GM20000 (cell line): ENCODE data around the gene CEP41.
"Not testable (repeated sequence)": the region's sequence is repeated elsewhere in the genome, so short reads cannot be mapped to it uniquely, and the experiment has no call there.

Experiments used
- DNase-seq: peaks from one replicate; pipeline ENCODE4 v3.0.0; 2012; ENCODE audit warnings: low spot score
- CTCF ChIP-seq: IDR thresholded peaks from 2 replicates; pipeline ENCODE4 v1.5.1; 2012; ENCODE audit warnings: mild to moderate bottlenecking, control low read depth; ENCODE audit errors: extremely low read depth, missing control alignments

Gene CEP41

DNA sequence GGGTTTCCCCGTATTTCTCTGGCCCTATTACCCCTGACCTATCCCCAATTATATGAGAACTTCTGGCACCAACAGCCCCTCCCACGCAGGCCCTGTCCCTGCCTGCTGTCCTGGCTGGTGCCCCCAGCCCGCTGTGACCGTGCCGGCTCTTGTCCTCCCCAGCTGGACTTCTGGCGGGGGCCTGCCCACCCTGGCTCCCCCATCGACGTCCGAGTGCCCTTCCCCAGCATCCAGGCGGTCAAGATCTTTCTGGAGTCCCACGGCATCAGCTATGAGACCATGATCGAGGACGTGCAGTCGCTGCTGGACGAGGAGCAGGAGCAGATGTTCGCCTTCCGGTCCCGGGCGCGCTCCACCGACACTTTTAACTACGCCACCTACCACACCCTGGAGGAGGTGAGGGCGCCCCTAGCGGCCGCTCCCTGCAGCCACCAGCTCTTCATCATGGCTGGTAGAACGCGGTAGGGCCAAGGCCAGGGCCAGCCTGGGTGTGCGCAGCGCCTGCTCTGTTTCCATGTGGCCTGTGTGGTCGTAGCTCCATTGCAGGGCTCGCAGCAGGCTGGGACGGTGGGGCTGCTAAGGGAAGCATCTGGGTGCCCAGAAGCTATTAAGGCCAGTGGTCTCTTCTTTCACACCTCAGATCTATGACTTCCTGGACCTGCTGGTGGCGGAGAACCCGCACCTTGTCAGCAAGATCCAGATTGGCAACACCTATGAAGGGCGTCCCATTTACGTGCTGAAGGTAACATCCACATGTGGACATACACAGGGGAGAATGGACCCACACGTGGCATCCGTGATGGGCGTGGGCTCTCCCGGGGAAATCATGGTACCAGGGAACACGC, 59.1 kb downstream of the CEP41 start:
- TF ChIP-seq CTCF, result no peak

DNA sequence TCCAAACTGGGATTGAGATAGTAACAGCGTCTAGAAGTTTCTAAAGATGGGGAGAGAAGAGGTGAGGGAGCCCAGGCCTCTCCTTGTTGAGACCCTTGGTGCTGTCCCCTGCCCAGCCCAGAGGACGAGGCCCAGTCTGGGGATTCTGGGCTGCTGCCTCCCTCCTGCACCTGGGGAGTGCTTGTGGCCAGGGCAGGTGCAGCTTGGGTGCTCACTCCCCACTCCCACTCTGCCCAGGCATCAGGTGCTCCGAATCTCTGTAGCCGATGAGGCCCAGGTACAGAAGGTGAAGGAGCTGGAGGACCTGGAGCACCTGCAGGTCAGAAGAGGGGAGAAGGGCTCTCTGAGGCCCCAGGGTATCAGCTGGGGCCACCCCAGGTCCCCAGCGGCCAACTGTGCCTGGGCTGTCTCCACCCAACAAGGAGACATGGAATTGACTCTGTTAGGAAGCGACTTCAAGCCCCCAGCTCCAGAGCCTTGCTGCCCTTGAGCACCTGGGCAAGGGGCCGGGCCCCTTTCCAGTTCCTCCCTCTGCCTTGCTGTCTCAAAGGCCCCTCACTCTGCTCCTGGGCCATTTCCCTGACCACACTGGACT, 59.9 kb downstream of the CEP41 start:
- TF ChIP-seq CTCF, result no peak
- DNase-seq, result no peak

More for the DNA sequence above, 59.1 kb downstream of the CEP41 start:
- no peak for DNase-seq

DNA sequence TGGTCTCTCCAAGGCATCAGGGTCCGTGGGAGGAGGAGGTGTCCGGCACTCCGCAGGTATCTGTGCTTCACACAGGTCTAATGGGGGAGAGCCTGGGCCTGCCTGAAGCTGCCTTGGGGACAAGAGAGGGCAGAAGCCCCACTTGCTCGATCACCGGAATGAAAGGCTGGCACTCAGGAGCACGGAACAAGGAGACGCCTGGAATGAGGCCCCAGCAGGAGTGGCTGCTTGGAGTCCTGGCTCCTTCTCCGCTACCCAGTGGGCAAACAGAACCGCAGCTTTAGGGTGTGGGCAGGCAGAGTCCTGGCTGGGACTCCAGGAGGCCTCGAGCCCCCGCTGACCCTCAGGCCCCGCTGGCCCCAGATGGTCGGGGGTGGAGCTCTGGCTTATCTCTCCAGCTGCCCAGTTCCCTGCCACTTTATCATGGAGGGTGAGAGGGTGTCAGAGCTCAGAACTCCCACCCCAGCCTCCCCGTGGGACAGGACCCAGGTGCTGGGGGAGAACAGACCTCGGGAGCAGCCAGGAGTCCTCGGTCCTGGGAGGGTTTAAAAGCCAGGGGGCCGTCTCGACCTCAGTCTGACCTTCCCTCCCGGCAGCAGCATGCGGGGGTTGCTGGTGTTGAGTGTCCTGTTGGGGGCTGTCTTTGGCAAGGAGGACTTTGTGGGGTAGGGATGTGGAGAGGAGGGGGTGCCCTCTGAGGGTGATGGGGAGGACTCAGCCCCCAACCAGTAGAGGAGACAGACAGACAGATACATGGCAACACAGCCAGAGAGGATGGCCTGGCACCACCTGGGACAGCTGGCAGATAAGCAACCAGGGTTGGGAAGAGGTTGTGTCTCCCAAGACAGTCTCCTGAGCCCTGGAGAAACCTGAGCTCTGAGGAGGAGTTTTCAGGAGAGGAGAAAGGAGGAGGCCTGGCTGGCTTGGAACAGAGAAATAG, 60.6 kb downstream of the CEP41 start, which contains the start of gene CPA1:
Gene CPA1, plus strand, starts transcription at position 574 of the 940 bp plus-strand sequence. Its CDS starts 27 bp downstream, at position 601.
- DNase-seq, result no peak
- TF ChIP-seq CTCF, result no peak

DNA sequence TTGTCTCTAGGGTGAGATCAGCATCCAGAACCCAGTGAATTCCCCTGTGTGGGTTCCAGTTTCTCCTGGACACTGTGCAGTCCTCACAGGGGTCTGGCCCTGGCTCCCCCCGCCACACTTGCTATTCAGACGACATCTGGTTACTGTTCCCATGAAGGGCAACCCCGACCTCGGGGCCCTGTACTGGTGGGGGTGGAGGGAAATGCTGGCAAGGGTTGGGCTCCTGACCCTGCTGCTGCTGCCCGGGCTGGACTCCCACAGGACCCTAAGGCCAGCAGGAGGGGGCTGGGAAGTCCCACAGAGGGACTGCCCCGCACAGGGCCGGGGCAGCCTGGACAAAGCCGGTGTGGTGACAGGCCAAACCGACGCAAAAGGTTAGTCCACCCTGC, 61.3 kb downstream of the CEP41 start:
- no peak for DNase-seq
- TF ChIP-seq CTCF, result no peak

DNA sequence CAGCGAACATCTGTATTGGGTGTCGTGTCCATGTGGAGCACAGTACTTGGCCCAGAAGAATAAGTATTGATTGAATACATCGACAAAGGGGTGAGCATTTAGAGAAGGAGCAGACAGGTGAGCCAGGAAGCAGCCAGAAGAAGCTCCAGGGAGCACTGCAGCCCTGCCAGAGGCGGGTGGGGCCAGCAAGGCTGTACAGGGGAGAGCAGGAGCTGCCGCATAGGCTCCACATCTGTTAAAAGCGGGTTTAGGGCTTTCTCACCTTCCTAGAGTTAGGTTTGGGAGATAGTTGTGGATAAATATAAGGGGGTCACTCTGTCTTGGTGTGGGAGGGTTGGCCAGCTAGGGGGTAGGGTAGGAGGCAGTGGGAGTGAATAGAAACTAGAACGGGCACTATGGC, 61.8 kb downstream of the CEP41 start:
- no peak for DNase-seq
- TF ChIP-seq CTCF, result no peak

DNA sequence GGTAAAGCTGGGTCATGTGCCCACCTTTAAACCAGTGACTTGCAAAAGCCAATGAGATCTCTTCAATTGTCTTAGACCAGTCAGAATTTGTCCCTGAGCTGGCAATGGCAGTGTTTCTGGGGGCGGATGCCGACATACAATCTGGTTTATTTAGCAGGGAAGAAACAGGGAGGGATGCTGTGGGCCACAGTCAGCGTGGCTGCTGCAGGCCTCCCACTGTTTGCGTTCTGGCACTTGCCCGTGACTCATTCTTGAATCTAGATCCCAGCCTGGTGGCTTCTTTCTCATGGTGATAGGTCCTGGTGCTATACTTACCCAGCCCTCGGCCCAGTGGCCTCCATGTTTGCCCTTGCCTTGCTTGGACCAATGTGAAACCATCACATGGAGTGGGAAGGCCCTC, 63.6 kb downstream of the CEP41 start:
- no peak for DNase-seq
- no peak for TF ChIP-seq CTCF

- not testable (repeated sequence) for DNase-seq
Measured at GRCh38 chr7:130376461-130376860, 64.4 kb downstream of the CEP41 start.
